MM.1S (cell line): Measurements from ENCODE around the gene NUTM1.

Source experiments
- DNase-seq: peaks from one replicate; pipeline ENCODE4 v3.0.0-alpha.2; 2015
- H2AFZ ChIP-seq: fragments of 300-600 bp; sonication (generic); 2 replicates; pipeline ENCODE4 v1.6.0; 2016; ENCODE audit warnings: antibody characterized with exemption, low read length
- H3F3A ChIP-seq: fragments of 300-600 bp; sonication (generic); 2 replicates; pipeline ENCODE4 v1.6.1; 2016; ENCODE audit warnings: mild to moderate bottlenecking, antibody characterized with exemption, low read length, moderate library complexity, mixed read lengths; ENCODE audit not compliant: insufficient read depth
- H3K27ac ChIP-seq: fragments of 300-600 bp; sonication (generic); 2 replicates; pipeline ENCODE4 v1.5.1; 2016; ENCODE audit warnings: mild to moderate bottlenecking, low read length
- H3K27me3 ChIP-seq: fragments of 300-600 bp; sonication (generic); replicated peaks from 2 replicates; pipeline ENCODE4 v1.6.0; 2016; ENCODE audit warnings: low read length; ENCODE audit not compliant: insufficient read depth
- H3K36me3 ChIP-seq: fragments of 300-600 bp; sonication (generic); replicated peaks from 2 replicates; pipeline ENCODE4 v1.6.1; 2016; ENCODE audit warnings: mild to moderate bottlenecking, low read length, mixed read lengths; ENCODE audit not compliant: insufficient read depth
- H3K4me1 ChIP-seq: fragments of 300-600 bp; sonication (generic); 2 replicates; pipeline ENCODE4 v1.6.1; 2016; ENCODE audit warnings: low read length, mixed read lengths
- H3K4me2 ChIP-seq: fragments of 300-600 bp; sonication (generic); 2 replicates; pipeline ENCODE4 v1.6.0; 2016; ENCODE audit warnings: low read depth, low read length
- H3K4me3 ChIP-seq: fragments of 300-600 bp; sonication (generic); 2 replicates; pipeline ENCODE4 v1.5.1; 2016; ENCODE audit warnings: low read length, mixed read lengths
- H3K79me2 ChIP-seq: fragments of 300-600 bp; sonication (generic); 2 replicates; pipeline ENCODE4 v1.6.1; 2016; ENCODE audit warnings: mixed run types, low read length, mixed read lengths
- H3K9ac ChIP-seq: fragments of 300-600 bp; sonication (generic); 2 replicates; pipeline ENCODE4 v1.6.1; 2016; ENCODE audit warnings: low read length, mixed read lengths
- H3K9me2 ChIP-seq: fragments of 300-600 bp; sonication (generic); replicated peaks from 2 replicates; pipeline ENCODE4 v1.6.1; 2016; ENCODE audit warnings: mild to moderate bottlenecking, low read length, mixed read lengths; ENCODE audit not compliant: insufficient read depth
- H3K9me3 ChIP-seq: fragments of 300-600 bp; sonication (generic); replicated peaks from 2 replicates; pipeline ENCODE4 v1.6.1; 2016; ENCODE audit warnings: mild to moderate bottlenecking, low read length, mixed read lengths; ENCODE audit not compliant: insufficient read depth
- H4K20me1 ChIP-seq: fragments of 300-600 bp; sonication (generic); 2 replicates; pipeline ENCODE4 v1.6.1; 2016; ENCODE audit warnings: mild to moderate bottlenecking, low read length, moderate library complexity, mixed read lengths; ENCODE audit not compliant: insufficient read depth
- EZH2 ChIP-seq: fragments of 300-600 bp; sonication (generic); optimal IDR thresholded peaks from 2 replicates; pipeline ENCODE3; 2017; ENCODE audit warnings: low read depth, mild to moderate bottlenecking, antibody characterized with exemption, low read length, mixed read lengths
- EZH2phosphoT487 ChIP-seq: fragments of 300-600 bp; sonication (generic); IDR thresholded peaks from 2 replicates; pipeline ENCODE4 v1.6.1; 2018; ENCODE audit warnings: antibody characterized with exemption, low read length
- TF ChIP-seq, protein P1 (sequence below): fragments of 300-600 bp; sonication (generic); IDR thresholded peaks from 2 replicates; pipeline ENCODE4 v1.5.1; 2016; ENCODE audit warnings: antibody characterized with exemption, low read length, mixed read lengths

NUTM1 gene

DNA sequence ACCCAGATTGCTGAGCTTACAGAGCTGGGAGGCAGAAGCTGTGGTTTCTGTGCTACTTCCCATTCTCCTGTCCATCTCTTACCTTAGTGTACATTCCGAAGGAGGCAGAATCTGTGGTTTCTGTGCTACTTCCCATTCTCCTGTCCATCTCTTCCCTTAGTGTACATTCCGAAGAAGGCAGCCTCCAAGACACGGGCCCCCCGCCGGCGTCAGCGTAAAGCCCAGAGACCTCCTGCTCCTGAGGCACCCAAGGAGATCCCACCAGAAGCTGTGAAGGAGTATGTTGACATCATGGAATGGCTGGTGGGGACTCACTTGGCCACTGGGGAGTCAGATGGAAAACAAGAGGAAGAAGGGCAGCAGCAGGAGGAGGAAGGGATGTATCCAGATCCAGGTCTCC, 11.2 kb downstream of the NUTM1 start:
- no peaks in the 10 kb centered on the region for H4K20me1 ChIP-seq
- no peak overlapping the region for H3K4me2 ChIP-seq
- H3F3A ChIP-seq, result no peaks in the 10 kb centered on the region
- no peak overlapping the region for H3K9ac ChIP-seq
- H3K4me3 ChIP-seq, result no peak overlapping the region
- H2AFZ ChIP-seq, result no peak overlapping the region
- DNase-seq, result no peak
- no peaks in the 10 kb centered on the region for H3K27me3 ChIP-seq
- H3K9me2 ChIP-seq, result no peaks in the 10 kb centered on the region
- H3K4me1 ChIP-seq, result no peaks in the 10 kb centered on the region
- H3K27ac ChIP-seq, result no peak overlapping the region
- H3K36me3 ChIP-seq, result no peaks in the 10 kb centered on the region
- no peak for TF ChIP-seq EZH2phosphoT487
- no peak for TF ChIP-seq EZH2
- TF ChIP-seq, protein P1, sequence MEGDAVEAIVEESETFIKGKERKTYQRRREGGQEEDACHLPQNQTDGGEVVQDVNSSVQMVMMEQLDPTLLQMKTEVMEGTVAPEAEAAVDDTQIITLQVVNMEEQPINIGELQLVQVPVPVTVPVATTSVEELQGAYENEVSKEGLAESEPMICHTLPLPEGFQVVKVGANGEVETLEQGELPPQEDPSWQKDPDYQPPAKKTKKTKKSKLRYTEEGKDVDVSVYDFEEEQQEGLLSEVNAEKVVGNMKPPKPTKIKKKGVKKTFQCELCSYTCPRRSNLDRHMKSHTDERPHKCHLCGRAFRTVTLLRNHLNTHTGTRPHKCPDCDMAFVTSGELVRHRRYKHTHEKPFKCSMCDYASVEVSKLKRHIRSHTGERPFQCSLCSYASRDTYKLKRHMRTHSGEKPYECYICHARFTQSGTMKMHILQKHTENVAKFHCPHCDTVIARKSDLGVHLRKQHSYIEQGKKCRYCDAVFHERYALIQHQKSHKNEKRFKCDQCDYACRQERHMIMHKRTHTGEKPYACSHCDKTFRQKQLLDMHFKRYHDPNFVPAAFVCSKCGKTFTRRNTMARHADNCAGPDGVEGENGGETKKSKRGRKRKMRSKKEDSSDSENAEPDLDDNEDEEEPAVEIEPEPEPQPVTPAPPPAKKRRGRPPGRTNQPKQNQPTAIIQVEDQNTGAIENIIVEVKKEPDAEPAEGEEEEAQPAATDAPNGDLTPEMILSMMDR, result no peak
- no peaks in the 10 kb centered on the region for H3K79me2 ChIP-seq
- H3K9me3 ChIP-seq, result no peaks in the 10 kb centered on the region

GRCh38 chr15:34355241-34355640, 12.1 kb downstream of the NUTM1 start:
- no peaks in the 10 kb centered on the region for H3K4me1 ChIP-seq
- no peaks in the 10 kb centered on the region for H3K79me2 ChIP-seq
- H3F3A ChIP-seq, result no peaks in the 10 kb centered on the region
- H4K20me1 ChIP-seq, result no peaks in the 10 kb centered on the region
- H3K9ac ChIP-seq, result no peak overlapping the region
- H3K9me3 ChIP-seq, result no peaks in the 10 kb centered on the region
- TF ChIP-seq, protein P1, result no peak
- no peak for TF ChIP-seq EZH2
- no peak for TF ChIP-seq EZH2phosphoT487
- H3K27ac ChIP-seq, result no peak overlapping the region
- H3K4me2 ChIP-seq, result no peak overlapping the region
- no peaks in the 10 kb centered on the region for H3K27me3 ChIP-seq
- H3K36me3 ChIP-seq, result no peaks in the 10 kb centered on the region
- no peaks in the 10 kb centered on the region for H3K9me2 ChIP-seq
- DNase-seq, result no peak
- no peak overlapping the region for H2AFZ ChIP-seq
- no peak overlapping the region for H3K4me3 ChIP-seq

- no peaks in the 10 kb centered on the region for H3K9me2 ChIP-seq
- DNase-seq, result no peak
- H3K9me3 ChIP-seq, result no peaks in the 10 kb centered on the region
- no peaks in the 10 kb centered on the region for H3K27me3 ChIP-seq
- H3K4me3 ChIP-seq, result no peak overlapping the region
- no peak overlapping the region for H3K4me2 ChIP-seq
- H3K79me2 ChIP-seq, result peaks cover 6% of the 10 kb centered on the region; the same call in 1 of the 2 replicates
- no peak overlapping the region for H3K27ac ChIP-seq
- no peak overlapping the region for H3K9ac ChIP-seq
- H2AFZ ChIP-seq, result no peak overlapping the region
- H4K20me1 ChIP-seq, result no peaks in the 10 kb centered on the region
- H3F3A ChIP-seq, result no peaks in the 10 kb centered on the region
- H3K4me1 ChIP-seq, result no peaks in the 10 kb centered on the region
- no peaks in the 10 kb centered on the region for H3K36me3 ChIP-seq
- TF ChIP-seq EZH2phosphoT487, result no peak
Observed at GRCh38 chr15:34357653-34358052, 14.5 kb downstream of the NUTM1 start.

GRCh38 chr15:34358367-34358766, 15.3 kb downstream of the NUTM1 start:
- Histone ChIP-seq H3K9me3 (no peaks in the 10 kb centered on the region), H3K4me2 (no peak overlapping the region), H3K27ac (no peak overlapping the region), H3K4me3 (no peak overlapping the region), H3K9me2 (no peaks in the 10 kb centered on the region), H4K20me1 (no peaks in the 10 kb centered on the region), H3K36me3 (no peaks in the 10 kb centered on the region), H3F3A (no peaks in the 10 kb centered on the region), H3K27me3 (no peaks in the 10 kb centered on the region), H2AFZ (no peak overlapping the region), H3K4me1 (no peaks in the 10 kb centered on the region), H3K9ac (no peak overlapping the region), H3K79me2 (peaks cover 13% of the 10 kb centered on the region; the same call in 1 of the 2 replicates)
- DNase-seq, result no peak
- no peak for TF ChIP-seq EZH2phosphoT487
